Panc1 (cell line): ENCODE results near the gene WDR70. TPM values are rescaled to one million over a fixed set of nuclear protein-coding genes. Genes with fewer than 3 reads are reported as not detected.

Source experiments
- ATAC-seq: fragments of 200-7000 bp; cut with Tn5 transposase; 2 replicates; pipeline ENCODE4 v1.9.1; 2020; ENCODE audit warnings: mild to moderate bottlenecking, moderate library complexity
- BruUV-seq: library from RNA; stranded (reverse); fragments of 400-500 nt; replicated peaks from 2 replicates; lab custom pipeline; 2021; lab: Mats Ljungman, UMichigan
- CTCF ChIA-PET: fragments of 300-600 bp; sonication (Branson Sonifier 250); formaldehyde crosslinking; loops from one replicate; lab custom pipeline; 2022; ENCODE audit warnings: antibody characterized with exemption; lab: Charles Lee
- POLR2A ChIA-PET: fragments of 300-600 bp; sonication (Branson Sonifier 250); formaldehyde crosslinking; loops from one replicate; lab custom pipeline; 2022; ENCODE audit warnings: antibody characterized with exemption; lab: Charles Lee
- DNase-seq: peaks from one replicate; pipeline ENCODE4 v3.0.0-alpha.2; 2010; ENCODE audit warnings: low read depth, low spot score
- H3K27ac ChIP-seq: 2 replicates; pipeline ENCODE4 v1.5.1; 2011; ENCODE audit warnings: mild to moderate bottlenecking, low read length, inconsistent platforms
- H3K27me3 ChIP-seq: fragments of 200-500 bp; sonication (Bioruptor generic); 2 replicates; pipeline ENCODE4 v1.6.0; 2014; ENCODE audit warnings: low read length, inconsistent platforms; ENCODE audit not compliant: control insufficient read depth, insufficient read depth
- H3K36me3 ChIP-seq: fragments of 200-500 bp; sonication (Bioruptor generic); 2 replicates; pipeline ENCODE4 v1.5.1; 2014; ENCODE audit warnings: inconsistent platforms, mild to moderate bottlenecking, low read length, moderate library complexity; ENCODE audit not compliant: control insufficient read depth, insufficient read depth
- H3K4me1 ChIP-seq: 2 replicates; pipeline ENCODE4 v1.5.1; 2011; ENCODE audit warnings: inconsistent platforms, mild to moderate bottlenecking, low read length, moderate library complexity; ENCODE audit not compliant: control insufficient read depth, insufficient read depth
- H3K4me3 ChIP-seq, 2 experiments: 2 replicates each; pipeline ENCODE4 v1.5.1; 2011 to 2012; ENCODE audit warnings: low read depth in 2 of 2, low read length in 2 of 2, mild to moderate bottlenecking in 2 of 2, inconsistent platforms in 1 of 2, moderate library complexity in 1 of 2
- H3K9me3 ChIP-seq: fragments of 200-500 bp; sonication (Bioruptor generic); 2 replicates; pipeline ENCODE4 v1.5.1; 2014; ENCODE audit warnings: low read depth, mild to moderate bottlenecking, inconsistent platforms, low read length, moderate library complexity; ENCODE audit not compliant: control insufficient read depth, insufficient read depth
- CTCF ChIP-seq: fragments of 450-650 bp; IDR thresholded peaks from 2 replicates; pipeline ENCODE4 v1.5.1; 2017; ENCODE audit warnings: mild to moderate bottlenecking
- POLR2AphosphoS5 ChIP-seq: IDR thresholded peaks from 2 replicates; pipeline ENCODE4 v1.6.1; 2012; ENCODE audit warnings: mild to moderate bottlenecking, low read depth, low read length, moderate library complexity
- SIN3A ChIP-seq: IDR thresholded peaks from 2 replicates; pipeline ENCODE4 v1.6.1; 2012; ENCODE audit warnings: low read depth, mild to moderate bottlenecking, low read length, moderate library complexity, borderline replicate concordance; ENCODE audit not compliant: insufficient read depth
- TCF7L2 ChIP-seq: IDR thresholded peaks from 2 replicates; pipeline ENCODE4 v1.6.1; 2011; ENCODE audit warnings: mild to moderate bottlenecking, low read depth, low read length, inconsistent platforms
- in situ Hi-C: cut with HindIII; loops from 2 replicates; pipeline ENCODE4 v1.10.0; 2016; ENCODE audit warnings: low sequenced_read_pairs, low pct_unique_long_range_greater_than_20kb
- intact Hi-C: fragments of 100-400 bp; cut with micrococcal nuclease; formaldehyde crosslinking; loops from one replicate; pipeline ENCODE4 v1.10.0; 2022; ENCODE audit not compliant: unreplicated experiment
- total RNA-seq: library from RNA; stranded (reverse); gene quantifications from one replicate; pipeline ENCODE4 v1.2.1, GENCODE V29; 2021; ENCODE audit not compliant: unreplicated experiment
- TF ChIP-seq, protein P1 (sequence below), 2 experiments: IDR thresholded peaks; 2 replicates each; pipeline ENCODE4 v1.6.1; 2011 to 2012; ENCODE audit warnings: low read depth in 2 of 2, control low read depth in 1 of 2, low read length in 1 of 2, mild to moderate bottlenecking in 1 of 2, moderate library complexity in 1 of 2; ENCODE audit not compliant: insufficient read depth in 1 of 2

The WDR70 gene
- total RNA-seq, 1 experiment from 2014 or later: 29.5 TPM

DNA sequence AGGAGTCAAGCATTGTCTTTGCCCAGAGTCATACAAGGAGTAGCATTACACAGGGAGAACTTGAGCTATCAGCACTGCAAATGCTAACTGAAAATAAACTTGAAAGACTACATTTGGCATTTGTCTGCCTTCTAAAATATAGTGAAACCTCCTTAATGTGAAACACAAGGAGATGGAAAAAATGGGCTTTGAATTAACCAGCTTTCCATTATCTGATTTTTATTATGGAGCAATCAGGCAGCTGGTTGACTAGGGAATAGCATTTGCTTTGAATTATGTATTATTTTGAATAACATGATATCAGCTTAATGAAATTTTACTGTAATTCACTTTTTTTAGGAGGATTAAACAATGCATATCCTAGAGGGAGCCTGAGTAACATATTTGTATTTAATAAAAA lies 329.9 kb downstream of the WDR70 start:
- Histone ChIP-seq H3K4me1 (no peaks in the 10 kb centered on the region), H3K9me3 (no peaks in the 10 kb centered on the region), H3K27ac (no peak overlapping the region), H3K4me3 (no peak overlapping the region), H3K27me3 (no peaks in the 10 kb centered on the region), H3K36me3 (no peaks in the 10 kb centered on the region)
- no peak for DNase-seq
- no TSS peak for BruUV-seq
- intact Hi-C loops (no loop called here), in situ Hi-C loops (no loop called here)
- no peak for TF ChIP-seq POLR2AphosphoS5
- TF ChIP-seq TCF7L2: no peak
- no peak for TF ChIP-seq CTCF
- TF ChIP-seq, protein P1, sequence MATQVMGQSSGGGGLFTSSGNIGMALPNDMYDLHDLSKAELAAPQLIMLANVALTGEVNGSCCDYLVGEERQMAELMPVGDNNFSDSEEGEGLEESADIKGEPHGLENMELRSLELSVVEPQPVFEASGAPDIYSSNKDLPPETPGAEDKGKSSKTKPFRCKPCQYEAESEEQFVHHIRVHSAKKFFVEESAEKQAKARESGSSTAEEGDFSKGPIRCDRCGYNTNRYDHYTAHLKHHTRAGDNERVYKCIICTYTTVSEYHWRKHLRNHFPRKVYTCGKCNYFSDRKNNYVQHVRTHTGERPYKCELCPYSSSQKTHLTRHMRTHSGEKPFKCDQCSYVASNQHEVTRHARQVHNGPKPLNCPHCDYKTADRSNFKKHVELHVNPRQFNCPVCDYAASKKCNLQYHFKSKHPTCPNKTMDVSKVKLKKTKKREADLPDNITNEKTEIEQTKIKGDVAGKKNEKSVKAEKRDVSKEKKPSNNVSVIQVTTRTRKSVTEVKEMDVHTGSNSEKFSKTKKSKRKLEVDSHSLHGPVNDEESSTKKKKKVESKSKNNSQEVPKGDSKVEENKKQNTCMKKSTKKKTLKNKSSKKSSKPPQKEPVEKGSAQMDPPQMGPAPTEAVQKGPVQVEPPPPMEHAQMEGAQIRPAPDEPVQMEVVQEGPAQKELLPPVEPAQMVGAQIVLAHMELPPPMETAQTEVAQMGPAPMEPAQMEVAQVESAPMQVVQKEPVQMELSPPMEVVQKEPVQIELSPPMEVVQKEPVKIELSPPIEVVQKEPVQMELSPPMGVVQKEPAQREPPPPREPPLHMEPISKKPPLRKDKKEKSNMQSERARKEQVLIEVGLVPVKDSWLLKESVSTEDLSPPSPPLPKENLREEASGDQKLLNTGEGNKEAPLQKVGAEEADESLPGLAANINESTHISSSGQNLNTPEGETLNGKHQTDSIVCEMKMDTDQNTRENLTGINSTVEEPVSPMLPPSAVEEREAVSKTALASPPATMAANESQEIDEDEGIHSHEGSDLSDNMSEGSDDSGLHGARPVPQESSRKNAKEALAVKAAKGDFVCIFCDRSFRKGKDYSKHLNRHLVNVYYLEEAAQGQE (IDR thresholded peaks at IDR 0.05; ENCODE audit: insufficient read depth in 1 of 2, low read depth in 2 of 2, low read length in 1 of 2): no peak
- TF ChIP-seq SIN3A: no peak
- CTCF ChIA-PET: no interaction called here
- ATAC-seq: no peak
- POLR2A ChIA-PET: no interaction called here

DNA sequence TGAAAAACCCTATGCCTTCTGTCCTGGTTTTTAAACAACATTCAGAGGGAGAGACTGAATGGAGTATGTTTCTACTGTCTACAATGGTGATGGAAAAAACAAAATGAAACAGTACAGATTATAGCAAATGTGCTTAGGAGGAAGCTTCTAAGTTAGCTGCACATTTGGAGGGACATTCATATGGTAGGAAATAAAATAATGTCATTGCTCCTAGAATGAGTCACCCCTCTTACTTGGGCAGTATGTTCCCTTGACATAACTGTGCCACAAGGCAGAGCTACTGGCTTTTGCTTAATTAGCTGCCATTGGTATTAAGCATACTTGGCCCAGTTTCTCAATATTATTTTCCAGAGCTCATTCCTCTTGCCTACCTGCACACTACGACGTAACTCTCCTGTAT lies 331.8 kb downstream of the WDR70 start:
- H3K4me3 ChIP-seq: no peak overlapping the region
- H3K9me3 ChIP-seq: no peaks in the 10 kb centered on the region
- ChIA-PET POLR2A (no interaction called here), CTCF (no interaction called here)
- no peaks in the 10 kb centered on the region for H3K27me3 ChIP-seq
- in situ Hi-C loops (no loop called here), intact Hi-C loops (no loop called here)
- ATAC-seq (no peak), DNase-seq (no peak)
- H3K36me3 ChIP-seq: no peaks in the 10 kb centered on the region
- no peak overlapping the region for H3K27ac ChIP-seq
- TF ChIP-seq SIN3A: no peak
- TF ChIP-seq CTCF: no peak
- TF ChIP-seq, protein P1 (IDR thresholded peaks at IDR 0.05; ENCODE audit: insufficient read depth in 1 of 2, low read depth in 2 of 2, low read length in 1 of 2): no peak
- TF ChIP-seq TCF7L2: no peak
- TF ChIP-seq POLR2AphosphoS5: no peak
- H3K4me1 ChIP-seq: no peaks in the 10 kb centered on the region
- no TSS peak for BruUV-seq
